PFSK-1 (cell line): ENCODE measurements around the gene MRPS33.

Experiments
- FOXP2 ChIP-seq: optimal IDR thresholded peaks from 2 replicates; pipeline ENCODE3; 2011; ENCODE audit warnings: borderline replicate concordance, control low read depth, inconsistent platforms; ENCODE audit not compliant: insufficient read depth; ENCODE audit errors: extremely low read length, extremely low read depth
- POLR2AphosphoS5 ChIP-seq: IDR thresholded peaks from 2 replicates; pipeline ENCODE4 v1.6.1; 2012; ENCODE audit warnings: low read depth, mild to moderate bottlenecking, control low read depth, low read length, moderate library complexity
- SIN3A ChIP-seq: IDR thresholded peaks from 2 replicates; pipeline ENCODE4 v1.6.1; 2012; ENCODE audit warnings: mild to moderate bottlenecking, low read length, moderate library complexity, borderline replicate concordance; ENCODE audit not compliant: insufficient read depth
- TAF1 ChIP-seq: IDR thresholded peaks from 2 replicates; pipeline ENCODE4 v1.6.1; 2012; ENCODE audit warnings: low read length, control low read depth, borderline replicate concordance; ENCODE audit not compliant: insufficient read depth
- TF ChIP-seq, protein P1 (sequence below), 2 experiments: IDR thresholded peaks; 2 replicates each; pipeline versions ENCODE4 v1.6.1 to v1.8.0; 2011 to 2012; ENCODE audit warnings: low read depth in 2 of 2, low read length in 2 of 2, control low read depth in 1 of 2, inconsistent platforms in 1 of 2, mild to moderate bottlenecking in 1 of 2, moderate library complexity in 1 of 2; ENCODE audit not compliant: insufficient read depth in 1 of 2

DNA sequence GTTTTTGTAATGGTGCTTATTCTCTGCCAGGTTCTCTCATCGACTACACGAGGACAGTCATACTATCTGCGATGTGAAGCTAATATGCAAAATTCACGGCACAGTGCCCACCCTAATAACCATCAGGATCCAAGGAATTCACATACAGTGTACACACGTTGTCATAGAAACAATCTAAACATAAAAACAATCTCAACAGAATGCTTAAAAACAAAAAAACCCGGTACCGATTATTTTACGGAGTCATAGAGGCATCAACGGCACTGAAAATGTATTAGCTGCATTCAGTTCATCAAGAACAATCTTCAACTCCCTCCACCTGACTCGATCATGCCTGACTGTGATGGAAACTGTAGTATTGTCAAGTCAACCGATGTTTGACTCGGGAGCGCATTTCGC lies 628 bp downstream of the MRPS33 start:
- TF ChIP-seq FOXP2, result no peak
- TF ChIP-seq, protein P1, sequence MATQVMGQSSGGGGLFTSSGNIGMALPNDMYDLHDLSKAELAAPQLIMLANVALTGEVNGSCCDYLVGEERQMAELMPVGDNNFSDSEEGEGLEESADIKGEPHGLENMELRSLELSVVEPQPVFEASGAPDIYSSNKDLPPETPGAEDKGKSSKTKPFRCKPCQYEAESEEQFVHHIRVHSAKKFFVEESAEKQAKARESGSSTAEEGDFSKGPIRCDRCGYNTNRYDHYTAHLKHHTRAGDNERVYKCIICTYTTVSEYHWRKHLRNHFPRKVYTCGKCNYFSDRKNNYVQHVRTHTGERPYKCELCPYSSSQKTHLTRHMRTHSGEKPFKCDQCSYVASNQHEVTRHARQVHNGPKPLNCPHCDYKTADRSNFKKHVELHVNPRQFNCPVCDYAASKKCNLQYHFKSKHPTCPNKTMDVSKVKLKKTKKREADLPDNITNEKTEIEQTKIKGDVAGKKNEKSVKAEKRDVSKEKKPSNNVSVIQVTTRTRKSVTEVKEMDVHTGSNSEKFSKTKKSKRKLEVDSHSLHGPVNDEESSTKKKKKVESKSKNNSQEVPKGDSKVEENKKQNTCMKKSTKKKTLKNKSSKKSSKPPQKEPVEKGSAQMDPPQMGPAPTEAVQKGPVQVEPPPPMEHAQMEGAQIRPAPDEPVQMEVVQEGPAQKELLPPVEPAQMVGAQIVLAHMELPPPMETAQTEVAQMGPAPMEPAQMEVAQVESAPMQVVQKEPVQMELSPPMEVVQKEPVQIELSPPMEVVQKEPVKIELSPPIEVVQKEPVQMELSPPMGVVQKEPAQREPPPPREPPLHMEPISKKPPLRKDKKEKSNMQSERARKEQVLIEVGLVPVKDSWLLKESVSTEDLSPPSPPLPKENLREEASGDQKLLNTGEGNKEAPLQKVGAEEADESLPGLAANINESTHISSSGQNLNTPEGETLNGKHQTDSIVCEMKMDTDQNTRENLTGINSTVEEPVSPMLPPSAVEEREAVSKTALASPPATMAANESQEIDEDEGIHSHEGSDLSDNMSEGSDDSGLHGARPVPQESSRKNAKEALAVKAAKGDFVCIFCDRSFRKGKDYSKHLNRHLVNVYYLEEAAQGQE (IDR thresholded peaks at IDR 0.05; ENCODE audit: insufficient read depth in 1 of 2, low read depth in 2 of 2, low read length in 2 of 2), result no peak
- TF ChIP-seq POLR2AphosphoS5, result no peak
- no peak for TF ChIP-seq TAF1
- TF ChIP-seq SIN3A, result no peak
